Glutamatergic neuron (in vitro differentiated cells): ENCODE data around the gene CYS1. TPM values are rescaled to one million over a fixed set of nuclear protein-coding genes. Genes with fewer than 3 reads are reported as not detected.

Experiments
- DNase-seq: peaks from one replicate; pipeline ENCODE4 v3.0.0; 2022
- H3K27ac Mint-ChIP-seq: one replicate; pipeline ENCODE4 v1.8.0; 2020; ENCODE audit warnings: mild to moderate bottlenecking, mixed read lengths, inconsistent platforms; ENCODE audit not compliant: unreplicated experiment
- H3K27me3 Mint-ChIP-seq: one replicate; pipeline ENCODE4 v1.8.0; 2020; ENCODE audit warnings: mild to moderate bottlenecking, moderate library complexity, mixed read lengths, inconsistent platforms; ENCODE audit not compliant: unreplicated experiment
- H3K36me3 Mint-ChIP-seq: one replicate; pipeline ENCODE4 v1.8.0; 2020; ENCODE audit warnings: mild to moderate bottlenecking, mixed read lengths, inconsistent platforms; ENCODE audit not compliant: unreplicated experiment
- H3K4me1 Mint-ChIP-seq: one replicate; pipeline ENCODE4 v1.8.0; 2020; ENCODE audit warnings: mild to moderate bottlenecking, low read depth, mixed read lengths, inconsistent platforms; ENCODE audit not compliant: unreplicated experiment
- H3K4me3 Mint-ChIP-seq: one replicate; pipeline ENCODE4 v1.8.0; 2020; ENCODE audit warnings: mild to moderate bottlenecking, mixed read lengths, inconsistent platforms; ENCODE audit not compliant: unreplicated experiment
- H3K9me3 Mint-ChIP-seq: one replicate; pipeline ENCODE4 v1.8.0; 2020; ENCODE audit warnings: mild to moderate bottlenecking, moderate library complexity, mixed read lengths, inconsistent platforms; ENCODE audit not compliant: unreplicated experiment
- CTCF ChIP-seq: fragments of 200-600 bp; sonication (generic); IDR thresholded peaks from one replicate; pipeline ENCODE4 v1.5.0; 2021; ENCODE audit not compliant: partially characterized antibody, unreplicated experiment
- total RNA-seq: library from RNA; stranded (reverse); fragmentation: NEBNext Ultra II Directional; extraction: Animal tissue kit (Norgen Biotek cat#: 25700); gene quantifications from one replicate; pipeline ENCODE4 v1.2.1, GENCODE V29; 2021; ENCODE audit not compliant: unreplicated experiment

CYS1 gene
- total RNA-seq, 1 donor from 2014 or later, result not detected

DNA sequence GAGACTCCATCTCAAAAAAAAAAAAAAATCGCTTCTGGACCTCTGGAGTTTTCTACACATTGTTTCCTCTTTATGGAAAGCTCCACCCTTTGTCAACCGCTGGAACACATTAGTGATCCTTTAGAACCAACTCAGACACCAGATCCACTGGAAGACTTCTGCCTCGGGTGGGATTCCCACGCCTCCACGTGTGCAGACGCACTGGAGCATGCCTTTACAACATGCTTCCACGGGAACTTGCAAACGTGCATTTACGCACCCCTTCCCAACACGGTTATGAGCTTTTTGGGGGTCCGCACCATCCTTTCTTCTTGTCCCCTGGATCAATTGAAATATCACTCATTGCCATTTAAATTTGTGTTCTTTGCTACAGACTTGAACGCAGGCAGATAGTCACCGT, 5.1 kb downstream of the CYS1 start:
- H3K9me3 Mint-ChIP-seq, result peaks cover 4% of the 10 kb centered on the region
- H3K36me3 Mint-ChIP-seq, result no peaks in the 10 kb centered on the region
- TF ChIP-seq CTCF, result no peak
- H3K4me3 Mint-ChIP-seq, result no peak overlapping the region
- peaks cover 19% of the 10 kb centered on the region for H3K27me3 Mint-ChIP-seq
- no peak for DNase-seq
- H3K4me1 Mint-ChIP-seq, result peaks cover 9% of the 10 kb centered on the region
- no peak overlapping the region for H3K27ac Mint-ChIP-seq

DNA sequence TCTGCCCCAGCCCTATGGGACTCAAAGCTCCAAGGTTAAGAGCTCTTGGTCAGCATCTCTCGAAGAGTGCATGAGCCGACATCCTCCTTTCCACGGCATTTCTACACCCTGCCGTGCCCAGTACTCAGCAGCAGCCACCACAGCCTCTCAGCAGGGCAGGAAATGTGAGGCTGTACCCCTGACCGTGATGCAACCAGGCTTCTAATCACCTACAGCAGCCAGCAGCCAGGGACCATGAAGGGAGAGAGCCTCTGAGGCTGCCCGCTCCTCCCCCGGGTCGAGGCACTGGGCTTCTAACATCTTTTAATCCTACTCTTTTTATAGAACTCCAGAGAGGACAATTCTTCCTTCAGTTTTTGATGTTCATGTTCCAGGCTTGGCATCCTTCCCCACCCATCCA, 6.5 kb downstream of the CYS1 start:
- no peaks in the 10 kb centered on the region for H3K36me3 Mint-ChIP-seq
- no peak overlapping the region for H3K27ac Mint-ChIP-seq
- peak overlapping the region; percentile 69 for H3K4me3 Mint-ChIP-seq
- DNase-seq, result no peak
- peaks cover 19% of the 10 kb centered on the region for H3K27me3 Mint-ChIP-seq
- H3K4me1 Mint-ChIP-seq, result peaks cover 9% of the 10 kb centered on the region
- no peak for TF ChIP-seq CTCF
- H3K9me3 Mint-ChIP-seq, result peaks cover 4% of the 10 kb centered on the region

DNA sequence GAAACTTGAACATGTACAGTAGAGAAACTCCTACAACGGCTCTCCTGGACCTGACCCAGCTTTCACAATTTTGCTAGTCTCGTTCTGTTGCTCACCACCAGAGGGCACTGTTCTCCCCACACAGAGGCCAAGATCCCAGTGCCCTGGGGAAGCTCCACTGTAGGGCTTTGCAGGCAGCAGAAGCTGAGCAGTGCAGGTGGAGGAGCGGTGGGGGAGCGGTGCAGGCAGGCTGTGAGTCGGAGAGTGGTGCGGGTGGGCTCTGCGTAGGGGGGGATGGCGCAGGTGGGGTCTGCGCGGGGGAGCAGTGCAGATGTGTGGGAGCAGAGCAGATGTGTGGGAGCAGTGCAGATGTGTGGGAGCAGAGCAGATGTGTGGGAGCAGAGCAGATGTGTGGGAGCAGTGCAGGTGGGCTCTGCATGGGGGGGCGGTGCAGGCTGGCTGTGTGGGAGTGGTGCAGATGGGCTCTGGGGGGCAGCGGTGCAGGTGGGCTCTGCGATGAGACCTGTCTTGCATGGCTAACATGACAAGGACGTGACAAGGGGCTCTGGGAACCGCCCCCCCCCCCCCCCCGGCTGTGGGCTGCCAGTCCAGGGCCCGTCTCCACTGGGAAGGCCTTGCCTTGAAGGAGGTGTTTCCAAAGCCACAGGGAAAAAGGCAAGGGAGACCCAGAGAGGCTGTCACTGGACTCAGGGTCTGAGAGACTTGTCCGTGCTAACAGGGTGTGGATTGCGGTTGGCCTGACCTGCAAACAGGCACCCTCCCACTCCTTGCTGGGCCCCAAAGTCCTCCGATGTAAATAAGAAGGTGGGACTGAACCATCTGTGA, 7.3 kb downstream of the CYS1 start:
- peaks cover 14% of the 10 kb centered on the region for H3K27me3 Mint-ChIP-seq
- peaks cover 7% of the 10 kb centered on the region for H3K9me3 Mint-ChIP-seq
- peak overlapping the region; percentile 8 for H3K4me3 Mint-ChIP-seq

DNA sequence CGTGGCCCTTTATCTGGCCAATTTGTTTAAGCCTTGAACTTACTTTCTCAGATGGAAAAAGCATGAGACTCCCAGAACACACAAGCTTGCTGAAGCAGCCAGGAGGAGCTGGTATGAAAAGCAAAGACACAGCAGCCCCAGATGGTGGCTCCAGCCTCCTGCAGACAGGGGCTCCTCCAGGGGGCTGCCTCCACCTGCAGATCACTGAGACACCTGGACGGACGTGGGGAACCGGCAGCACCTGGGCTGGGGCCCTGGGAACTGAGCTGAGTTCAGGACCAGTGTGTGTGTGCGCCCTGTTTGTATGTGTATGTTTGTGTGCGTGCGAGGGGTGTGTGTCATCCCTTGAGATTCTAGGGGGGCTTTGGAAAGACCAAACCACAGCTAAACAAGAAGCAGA, 8.6 kb downstream of the CYS1 start:
- TF ChIP-seq CTCF, result no peak
- peaks cover 8% of the 10 kb centered on the region for H3K27me3 Mint-ChIP-seq
- H3K9me3 Mint-ChIP-seq, result peaks cover 7% of the 10 kb centered on the region
- DNase-seq, result no peak
- H3K27ac Mint-ChIP-seq, result no peak overlapping the region
- peaks cover 9% of the 10 kb centered on the region for H3K4me1 Mint-ChIP-seq
- H3K4me3 Mint-ChIP-seq, result no peak overlapping the region
- H3K36me3 Mint-ChIP-seq, result peaks cover 7% of the 10 kb centered on the region

More for the DNA sequence above, 7.3 kb downstream of the CYS1 start:
- Mint-ChIP-seq H3K27ac (no peak overlapping the region), H3K4me1 (peaks cover 9% of the 10 kb centered on the region), H3K36me3 (peaks cover 3% of the 10 kb centered on the region)
- peak; percentile 92 for TF ChIP-seq CTCF
- DNase-seq, result peak; percentile 85

DNA sequence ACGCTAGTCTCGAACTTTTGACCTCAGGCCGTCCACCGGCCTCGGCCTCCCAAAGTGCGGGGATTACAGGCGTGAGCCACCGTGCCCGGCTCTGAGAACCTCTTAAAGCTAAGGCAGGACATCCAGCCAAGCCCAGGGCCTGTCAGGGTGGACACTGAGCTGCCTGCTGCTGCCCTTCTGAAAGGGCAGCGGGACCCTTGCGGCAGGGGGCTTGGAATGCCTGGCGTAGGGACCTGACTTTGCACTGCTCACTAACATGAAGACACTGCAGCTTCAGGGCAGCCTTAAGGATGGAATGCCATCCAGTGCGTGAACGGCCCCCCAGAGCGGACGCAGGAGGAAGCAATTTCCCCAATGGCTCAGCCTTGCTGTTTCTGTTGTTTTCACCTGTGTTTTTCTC, 9.0 kb downstream of the CYS1 start:
- Mint-ChIP-seq H3K4me3 (no peak overlapping the region), H3K27ac (no peak overlapping the region), H3K27me3 (peaks cover 10% of the 10 kb centered on the region), H3K9me3 (peaks cover 7% of the 10 kb centered on the region), H3K4me1 (peaks cover 9% of the 10 kb centered on the region), H3K36me3 (peaks cover 7% of the 10 kb centered on the region)
- no peak for TF ChIP-seq CTCF
- no peak for DNase-seq
